BJ (cell line): ENCODE data around the gene CLECL1. TPM values are rescaled to one million over a fixed set of nuclear protein-coding genes. Genes with fewer than 3 reads are reported as not detected.

Source experiments
- CTCF ChIA-PET: fragments of 350-600 bp; formaldehyde crosslinking; extraction: SDS; loops from one replicate; lab custom pipeline; 2021; ENCODE audit warnings: antibody characterized with exemption, inconsistent platforms; lab: Yijun Ruan, JAX
- POLR2A ChIA-PET: fragments of 300-600 bp; sonication (Branson Sonifier 250); formaldehyde crosslinking; extraction: SDS; loops from one replicate; lab custom pipeline; 2021; ENCODE audit warnings: antibody characterized with exemption; lab: Charles Lee
- DNase-seq: peaks from one replicate; pipeline ENCODE4 v3.0.0-alpha.2; 2011; ENCODE audit warnings: low read depth
- H3K27me3 ChIP-seq: 2 replicates; pipeline ENCODE4 v1.6.0; 2011; ENCODE audit warnings: low read length; ENCODE audit not compliant: control insufficient read depth, insufficient read depth
- H3K36me3 ChIP-seq: 2 replicates; pipeline ENCODE4 v1.5.1; 2011; ENCODE audit warnings: low read length; ENCODE audit not compliant: control insufficient read depth, insufficient read depth
- H3K4me3 ChIP-seq: 2 replicates; pipeline ENCODE4 v1.5.1; 2011; ENCODE audit warnings: low read depth, mild to moderate bottlenecking, control low read depth, low read length
- polyA plus RNA-seq: library from polyadenylated mRNA; depleted of rRNA; stranded (reverse); fragments of >200 nt; gene quantifications from 2 replicates; pipeline ENCODE4 v1.2.3, GENCODE V29; 2011
- TF ChIP-seq, protein P1 (sequence below): IDR thresholded peaks from 2 replicates; pipeline ENCODE4 v1.5.1; 2011; ENCODE audit warnings: low read depth, mild to moderate bottlenecking, control low read depth, inconsistent platforms, low read length, moderate library complexity; ENCODE audit not compliant: insufficient read depth

The CLECL1 gene
- polyA plus RNA-seq, 1 experiment, result not detected

DNA sequence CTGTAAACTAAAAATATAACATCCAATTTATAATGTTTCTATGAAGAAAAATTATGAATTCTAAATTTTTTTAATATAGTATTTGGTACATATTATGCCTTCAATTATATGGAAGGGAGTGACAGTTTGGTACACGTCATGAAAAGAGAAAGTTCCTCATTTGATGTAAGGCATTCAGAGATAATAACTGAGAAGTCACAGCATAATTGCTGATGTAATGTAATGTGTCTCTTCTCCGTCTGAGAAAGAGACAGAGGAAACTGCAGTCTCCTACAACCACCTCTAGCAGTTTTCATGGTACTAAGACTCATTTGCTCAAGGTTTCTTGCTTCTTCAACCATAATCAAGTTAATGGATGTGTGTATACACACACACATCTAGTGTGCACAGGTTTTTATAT lies 30.1 kb upstream of the CLECL1 start:
- TF ChIP-seq, protein P1, sequence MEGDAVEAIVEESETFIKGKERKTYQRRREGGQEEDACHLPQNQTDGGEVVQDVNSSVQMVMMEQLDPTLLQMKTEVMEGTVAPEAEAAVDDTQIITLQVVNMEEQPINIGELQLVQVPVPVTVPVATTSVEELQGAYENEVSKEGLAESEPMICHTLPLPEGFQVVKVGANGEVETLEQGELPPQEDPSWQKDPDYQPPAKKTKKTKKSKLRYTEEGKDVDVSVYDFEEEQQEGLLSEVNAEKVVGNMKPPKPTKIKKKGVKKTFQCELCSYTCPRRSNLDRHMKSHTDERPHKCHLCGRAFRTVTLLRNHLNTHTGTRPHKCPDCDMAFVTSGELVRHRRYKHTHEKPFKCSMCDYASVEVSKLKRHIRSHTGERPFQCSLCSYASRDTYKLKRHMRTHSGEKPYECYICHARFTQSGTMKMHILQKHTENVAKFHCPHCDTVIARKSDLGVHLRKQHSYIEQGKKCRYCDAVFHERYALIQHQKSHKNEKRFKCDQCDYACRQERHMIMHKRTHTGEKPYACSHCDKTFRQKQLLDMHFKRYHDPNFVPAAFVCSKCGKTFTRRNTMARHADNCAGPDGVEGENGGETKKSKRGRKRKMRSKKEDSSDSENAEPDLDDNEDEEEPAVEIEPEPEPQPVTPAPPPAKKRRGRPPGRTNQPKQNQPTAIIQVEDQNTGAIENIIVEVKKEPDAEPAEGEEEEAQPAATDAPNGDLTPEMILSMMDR, result no peak
- CTCF ChIA-PET, result interaction anchor here (3.5 kb wide), 1 partner anchor 13 kb away, joined by 28 read pairs; no protein-coding TSS in a partner anchor
- Histone ChIP-seq H3K36me3 (no peaks in the 10 kb centered on the region), H3K27me3 (no peaks in the 10 kb centered on the region), H3K4me3 (no peak overlapping the region)
- POLR2A ChIA-PET, result no interaction called here
- DNase-seq, result no peak

DNA sequence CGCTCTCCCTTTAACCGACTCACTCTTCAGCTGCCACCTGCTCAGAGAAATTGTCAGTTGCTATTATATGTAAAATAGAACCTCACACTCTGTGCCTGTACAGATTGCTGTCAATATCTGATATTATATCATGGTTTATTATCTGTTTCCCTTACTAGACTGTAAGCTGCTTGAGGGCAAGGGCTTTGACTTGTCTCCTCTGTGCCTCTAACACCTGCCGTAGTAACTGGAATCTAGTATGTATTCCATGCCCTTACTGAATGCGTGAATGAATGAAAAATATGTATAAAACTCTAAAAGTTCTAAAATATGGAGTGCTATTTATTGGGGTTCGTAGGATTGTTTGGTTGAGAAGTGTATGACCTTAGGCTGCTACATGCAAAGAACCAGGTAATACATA lies 29.5 kb upstream of the CLECL1 start:
- TF ChIP-seq, protein P1, result no peak
- Histone ChIP-seq H3K4me3 (no peak overlapping the region), H3K27me3 (no peaks in the 10 kb centered on the region), H3K36me3 (no peaks in the 10 kb centered on the region)
- no peak for DNase-seq
- ChIA-PET POLR2A (no interaction called here), CTCF (interaction anchor here (1.1 to 3.5 kb wide), 2 partner anchors 12 to 163 kb away, joined by 3 to 28 read pairs; no protein-coding TSS in a partner anchor)

DNA sequence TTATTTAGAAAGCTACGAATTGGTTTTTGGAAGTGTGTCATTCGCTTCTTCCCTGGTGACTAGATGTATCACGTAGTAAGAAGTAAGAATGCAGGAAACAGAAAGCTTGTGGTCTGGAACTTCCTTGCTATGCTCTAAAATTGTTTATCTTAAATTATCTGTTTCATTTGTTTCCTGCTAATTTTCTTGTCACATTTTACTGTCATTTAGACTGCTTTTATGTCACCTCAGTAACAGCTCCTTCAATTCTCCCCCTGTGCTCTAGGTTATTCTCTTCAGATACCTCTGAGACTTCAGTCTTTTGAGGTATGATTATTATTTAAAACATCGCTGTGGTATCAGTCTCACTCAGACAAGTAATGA lies 28.5 kb upstream of the CLECL1 start:
- DNase-seq, result no peak
- ChIA-PET CTCF (interaction anchor here (1.1 to 3.5 kb wide), 2 partner anchors 11 to 164 kb away, joined by 3 to 28 read pairs; no protein-coding TSS in a partner anchor), POLR2A (no interaction called here)
- Histone ChIP-seq H3K27me3 (no peaks in the 10 kb centered on the region), H3K4me3 (no peak overlapping the region), H3K36me3 (no peaks in the 10 kb centered on the region)
- TF ChIP-seq, protein P1, result no peak

DNA sequence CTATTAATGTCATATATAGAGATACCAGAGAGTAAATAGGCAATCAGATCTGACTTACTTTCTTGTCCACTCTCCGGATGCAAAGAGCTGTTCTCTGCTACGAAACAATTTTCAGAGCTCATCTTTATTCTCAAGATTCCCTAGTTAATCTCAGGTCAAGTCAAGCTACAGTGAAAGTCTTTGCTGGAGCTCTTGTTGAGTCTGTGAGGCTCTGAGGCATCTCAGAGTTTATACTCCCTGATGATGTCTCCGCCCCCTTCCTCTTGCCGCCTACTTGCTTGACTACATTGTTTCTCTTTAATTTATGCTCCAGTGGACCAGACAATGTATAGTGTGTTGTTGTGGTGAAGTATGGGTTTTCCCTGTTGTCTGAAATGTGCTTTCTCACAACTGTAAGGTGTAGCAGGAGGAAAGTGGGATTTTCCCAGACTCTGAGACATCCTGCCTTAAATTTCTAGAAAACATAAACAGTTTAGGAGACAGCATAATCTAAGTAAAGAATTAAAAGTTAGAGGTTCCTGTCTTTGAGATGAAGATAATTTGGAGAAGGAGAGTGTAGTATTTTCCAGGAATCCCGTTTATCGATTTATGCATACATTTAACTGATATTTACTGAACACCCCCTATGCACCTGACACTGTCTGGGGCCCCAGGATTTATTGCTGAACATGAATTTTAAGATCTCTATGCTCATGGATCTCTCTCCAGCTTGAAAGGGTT lies 28.0 kb upstream of the CLECL1 start, which contains the start of gene CD69:
Gene CD69 (minus strand): TSS at position 203 of the 720 bp plus-strand sequence. CDS start 81 bp downstream, at position 122.
- TF ChIP-seq, protein P1, result no peak
- no peaks in the 10 kb centered on the region for H3K27me3 ChIP-seq
- no peaks in the 10 kb centered on the region for H3K36me3 ChIP-seq
- POLR2A ChIA-PET, result no interaction called here
- DNase-seq, result no peak
- CTCF ChIA-PET, result interaction anchor here (3.5 kb wide), 1 partner anchor 11 kb away, joined by 28 read pairs; no protein-coding TSS in a partner anchor
- H3K4me3 ChIP-seq, result no peak within 1 kb of the TSS

DNA sequence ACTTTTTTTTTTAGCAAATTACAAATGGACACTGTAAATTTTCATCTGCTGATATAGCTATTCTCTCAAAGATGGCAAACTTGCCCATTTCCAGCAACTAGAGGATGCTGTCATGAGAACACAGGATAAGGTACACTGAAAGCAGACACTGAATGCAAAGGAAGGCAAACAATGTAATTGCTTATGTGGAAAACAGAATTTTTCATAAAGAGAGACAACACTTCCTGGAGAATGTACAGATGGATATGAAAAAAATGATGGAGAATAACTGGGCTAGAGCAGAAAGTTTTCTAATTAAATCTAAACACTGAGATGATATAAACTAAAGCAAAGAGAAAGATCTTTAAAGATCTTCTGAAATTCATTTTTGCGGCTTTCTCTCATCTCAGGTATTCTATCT lies 27.2 kb upstream of the CLECL1 start:
- no peak for DNase-seq
- ChIA-PET POLR2A (interaction anchor here (0.6 kb wide), 1 partner anchor 936 kb away, joined by 3 read pairs; no protein-coding TSS in a partner anchor), CTCF (interaction anchor here (3.5 kb wide), 1 partner anchor 10 kb away, joined by 28 read pairs; no protein-coding TSS in a partner anchor)
- Histone ChIP-seq H3K4me3 (no peak overlapping the region), H3K36me3 (no peaks in the 10 kb centered on the region), H3K27me3 (no peaks in the 10 kb centered on the region)
- TF ChIP-seq, protein P1, result no peak
